GM12892 (cell line): ENCODE measurements around the gene ASB6.

Source experiments
- DNase-seq: peaks from one replicate; pipeline ENCODE4 v3.0.0; 2011; ENCODE audit not compliant: insufficient read length
- FAIRE-seq: peaks from 2 replicates; lab custom pipeline; 2011; peaks lifted over from hg19 to GRCh38; lab: Jason Lieb, UNC
- POLR2A ChIP-seq: IDR thresholded peaks from 2 replicates; pipeline ENCODE4 v1.6.1; 2011; ENCODE audit warnings: low read depth, low read length, control low read depth
- POLR2AphosphoS5 ChIP-seq: IDR thresholded peaks from 2 replicates; pipeline ENCODE4 v1.6.1; 2011; ENCODE audit warnings: low read depth, low read length, control low read depth
- TAF1 ChIP-seq: IDR thresholded peaks from 2 replicates; pipeline ENCODE4 v1.6.1; 2011; ENCODE audit warnings: low read depth, mild to moderate bottlenecking, control low read depth, low read length, borderline replicate concordance

Gene ASB6

GRCh38 chr9:129649726-129650679 is 8.1 kb upstream of the ASB6 start:
- no peak for FAIRE-seq
- no peak for TF ChIP-seq POLR2A
- TF ChIP-seq POLR2AphosphoS5, result no peak
- no peak for TF ChIP-seq TAF1
- DNase-seq, result no peak

GRCh38 chr9:129648764-129649115 is 6.8 kb upstream of the ASB6 start:
- TF ChIP-seq TAF1, result no peak
- TF ChIP-seq POLR2AphosphoS5, result no peak
- TF ChIP-seq POLR2A, result no peak
- FAIRE-seq (no peak), DNase-seq (no peak)

DNA sequence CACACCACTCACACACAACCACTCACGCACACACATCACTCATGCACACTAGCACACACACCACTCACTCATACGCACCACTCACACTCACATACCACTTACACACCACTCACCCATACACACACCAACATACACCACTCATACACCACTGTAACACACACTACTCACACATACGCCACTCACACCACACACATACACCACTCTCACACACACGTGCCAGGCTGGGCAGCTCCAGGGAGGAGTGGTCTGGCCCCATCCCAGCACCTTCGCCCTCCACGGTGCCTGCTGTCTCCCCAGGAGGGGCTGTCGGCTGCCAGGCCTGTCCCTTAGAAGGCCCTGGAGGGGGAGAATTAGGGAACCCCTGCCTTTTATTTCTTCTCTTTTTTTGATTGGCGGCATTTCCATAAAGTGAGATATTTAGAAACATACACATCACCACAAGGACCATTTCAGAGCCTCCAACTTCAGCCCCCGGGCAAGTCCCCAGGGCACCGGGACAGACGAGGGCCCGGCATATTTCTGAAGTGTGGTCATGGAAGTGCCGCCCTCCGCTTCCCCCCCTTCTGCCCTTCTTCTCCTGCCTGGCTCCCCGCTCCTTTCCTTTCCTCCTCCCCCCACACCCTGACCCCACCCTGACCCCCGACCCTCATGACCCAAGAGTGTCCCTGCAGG is 6.3 kb upstream of the ASB6 start:
- no peak for DNase-seq
- TF ChIP-seq POLR2A (no peak), POLR2AphosphoS5 (no peak), TAF1 (no peak)
- FAIRE-seq, result no peak

DNA sequence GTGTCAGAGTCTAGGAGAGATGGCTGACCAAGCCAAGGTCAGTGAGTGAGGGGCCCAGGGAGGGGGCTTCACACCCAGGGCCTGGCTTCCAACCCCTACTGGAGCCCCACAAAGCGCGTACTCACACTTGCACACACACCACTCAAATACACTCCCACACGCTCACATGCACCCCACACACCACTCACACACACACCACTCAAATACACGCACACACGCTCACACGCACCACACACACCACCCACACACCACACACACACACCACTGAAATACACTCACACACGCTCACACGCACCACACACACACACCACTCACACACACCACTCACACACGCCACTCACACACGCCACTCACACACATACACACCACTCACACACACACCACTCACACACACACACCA is 5.7 kb upstream of the ASB6 start:
- no peak for FAIRE-seq
- no peak for DNase-seq
- TF ChIP-seq POLR2AphosphoS5 (no peak), POLR2A (no peak)

DNA sequence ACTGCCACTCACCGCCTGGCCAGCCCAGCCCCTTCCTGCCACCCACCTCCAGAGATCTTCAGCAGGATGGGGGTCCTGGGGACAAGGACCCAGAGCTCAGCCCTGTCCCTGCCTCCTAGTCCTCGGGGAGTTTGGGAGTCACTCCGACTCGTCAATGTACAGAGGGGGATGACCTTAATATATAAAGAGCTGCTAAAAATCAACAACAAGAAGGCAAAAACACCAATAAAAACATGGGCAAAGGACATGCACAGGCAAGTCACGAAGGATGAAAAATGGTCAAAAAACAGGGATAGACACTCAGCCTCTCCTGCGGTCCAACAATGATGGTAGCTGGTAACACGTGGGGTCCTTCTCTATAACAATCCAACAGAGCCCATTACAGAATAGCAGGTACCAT is 4.7 kb upstream of the ASB6 start:
- DNase-seq, result no peak
- TF ChIP-seq POLR2AphosphoS5, result no peak
- no peak for TF ChIP-seq POLR2A
- TF ChIP-seq TAF1, result no peak
- FAIRE-seq, result no peak

DNA sequence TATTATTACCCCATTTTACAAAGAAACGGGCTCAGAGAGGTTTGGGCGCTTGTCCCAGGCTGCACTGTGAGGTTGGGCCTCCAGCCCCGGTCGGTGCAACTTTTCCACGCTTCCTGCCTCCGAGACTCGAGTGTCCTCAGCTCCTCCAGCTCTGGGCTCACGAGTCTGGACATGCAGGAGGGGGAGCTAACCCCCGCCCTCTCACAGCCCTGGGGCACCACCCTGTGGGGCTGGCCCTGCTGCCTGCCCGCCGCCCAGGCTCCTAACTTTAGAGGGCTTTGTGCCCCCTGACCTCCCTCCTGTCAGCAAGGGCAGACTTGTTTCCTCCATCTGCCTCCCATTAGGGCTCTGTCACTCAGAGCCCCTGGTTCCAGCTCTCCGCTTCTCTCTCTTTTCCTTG is 4.3 kb upstream of the ASB6 start:
- TF ChIP-seq POLR2AphosphoS5 (no peak), TAF1 (no peak), POLR2A (no peak)
- DNase-seq (no peak), FAIRE-seq (no peak)

GRCh38 chr9:129644902-129645301 is 3.0 kb upstream of the ASB6 start:
- TF ChIP-seq POLR2A, result no peak
- TF ChIP-seq TAF1, result no peak
- no peak for TF ChIP-seq POLR2AphosphoS5
- FAIRE-seq (no peak), DNase-seq (no peak)

GRCh38 chr9:129644365-129644764 is 2.4 kb upstream of the ASB6 start:
- DNase-seq, result no peak
- no peak for FAIRE-seq
- no peak for TF ChIP-seq TAF1

GRCh38 chr9:129643706-129644105 is 1.8 kb upstream of the ASB6 start:
- DNase-seq, result no peak
- TF ChIP-seq POLR2A (no peak), POLR2AphosphoS5 (no peak), TAF1 (no peak)
- FAIRE-seq, result no peak

DNA sequence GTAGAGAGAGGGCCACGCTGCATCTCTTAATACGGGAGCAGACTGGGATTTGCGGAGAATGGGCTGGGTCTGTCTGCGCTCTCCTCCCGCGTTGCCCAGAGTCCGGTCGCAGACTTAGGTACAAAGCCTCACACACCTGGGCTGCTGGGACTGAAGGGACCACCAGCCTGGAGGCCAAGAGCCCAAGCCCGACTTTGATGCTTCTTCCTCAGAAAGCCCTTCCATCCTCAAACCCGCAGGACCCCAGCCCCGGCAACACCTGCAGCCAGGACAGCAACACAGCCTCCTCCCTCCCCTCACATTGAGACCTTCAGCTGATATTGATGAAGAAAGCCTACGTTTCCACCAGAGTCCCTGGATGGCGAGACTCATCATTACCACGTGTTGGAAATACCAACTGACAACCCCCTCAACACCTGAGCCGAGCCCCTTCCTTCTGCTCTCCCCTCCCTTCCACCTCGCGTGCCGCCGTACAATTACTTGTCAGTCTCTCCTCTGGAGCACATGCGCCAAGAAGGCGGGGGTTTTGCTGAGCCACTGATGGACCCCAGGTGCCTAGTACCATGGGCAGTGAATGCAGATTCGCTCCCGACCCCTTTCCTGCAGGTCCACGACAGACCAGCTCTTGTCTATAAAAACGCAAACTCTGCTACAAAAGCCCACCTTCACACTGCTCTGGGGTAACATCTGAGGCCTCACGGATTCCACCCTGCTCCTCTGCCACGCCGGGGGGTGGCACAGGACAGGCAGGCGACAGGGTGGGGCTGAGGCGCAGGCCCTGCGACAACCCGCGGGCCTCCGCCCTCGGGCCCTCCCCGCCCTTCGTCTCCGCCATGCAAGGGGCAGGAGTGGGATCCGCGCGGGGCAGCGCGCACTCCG is 841 bp downstream of the ASB6 start:
- TF ChIP-seq TAF1 (no peak), POLR2AphosphoS5 (no peak), POLR2A (no peak)
- FAIRE-seq, result no peak
- no peak for DNase-seq
